A549 treated with CpdA at 1 μM for 4 hours (cell line): ENCODE results near the gene POLR2C. TPM values are rescaled to one million over a fixed set of nuclear protein-coding genes. Genes with fewer than 3 reads are reported as not detected.

Experiments used
- total RNA-seq: library from RNA; stranded (reverse); fragments of 200-300 nt; extraction: Qiagen RNA extraction; gene quantifications from 5 replicates; pipeline ENCODE4 v1.2.3, GENCODE V29; 2022; ENCODE audit warnings: low read depth

The POLR2C gene
- total RNA-seq = 109 to 165 TPM (median 112 TPM) in 5 replicates

GRCh38 chr16:57462209-57462977, at the start of gene POLR2C:
POLR2C (plus strand) TSS chr16:57462679; CDS start chr16:57462725, 46 bp downstream.

GRCh38 chr16:57447186-57447962, 15.1 kb upstream of the POLR2C start, which contains the start of the genes CIAPIN1 and COQ9:
CIAPIN1 (minus strand) TSS chr16:57447385; CDS start chr16:57440928, 6,457 bp downstream.
COQ9 (plus strand) TSS chr16:57447479; CDS start chr16:57447506, 27 bp downstream.

GRCh38 chr16:57485916-57486857, 23.7 kb downstream of the POLR2C start, which contains the start of gene DOK4:
DOK4 (minus strand) TSS chr16:57486493; CDS start chr16:57479507, 6,986 bp downstream.

Other genes starting within 250 kb of the POLR2C start
- gene ARL2BP, start 217.4 kb upstream of the POLR2C start, total RNA-seq = 65.8 to 74.4 TPM (median 73.4 TPM) in 5 replicates
- gene PLLP, start 178.0 kb upstream of the POLR2C start, total RNA-seq = 1.2 to 1.9 TPM (median 1.7 TPM) in 5 replicates
- 0.02 to 0.09 TPM (median 0.06 TPM) in 3 of 5 replicates, not detected in the others for gene CCL22, start 103.9 kb upstream of the POLR2C start, total RNA-seq
- 0.07 to 0.15 TPM (median 0.12 TPM) in 5 replicates for gene CX3CL1, start 90.2 kb upstream of the POLR2C start, total RNA-seq
- gene CCL17, start 57.9 kb upstream of the POLR2C start, total RNA-seq = not detected in 5 replicates
- 69.6 to 90.0 TPM (median 71.2 TPM) in 5 replicates for gene CIAPIN1, start 15.3 kb upstream of the POLR2C start, total RNA-seq
- 42.8 to 54.2 TPM (median 53.5 TPM) in 5 replicates for gene COQ9, start 15.2 kb upstream of the POLR2C start, total RNA-seq
- gene DOK4, start 23.8 kb downstream of the POLR2C start, total RNA-seq = 34.6 to 44.9 TPM (median 41.6 TPM) in 5 replicates
- gene CCDC102A, start 73.9 kb downstream of the POLR2C start, total RNA-seq = 6.9 to 10.9 TPM (median 9.9 TPM) in 5 replicates
- gene ADGRG5, start 80.0 kb downstream of the POLR2C start, total RNA-seq = 0.05 to 0.07 TPM (median 0.07 TPM) in 3 of 5 replicates, not detected in the others
- 161 to 247 TPM (median 200 TPM) in 5 replicates for gene ADGRG1, start 166.0 kb downstream of the POLR2C start, total RNA-seq
- 0.22 to 0.87 TPM (median 0.54 TPM) in 5 replicates for gene ADGRG3, start 205.6 kb downstream of the POLR2C start, total RNA-seq
- gene DRC7, start 232.1 kb downstream of the POLR2C start, total RNA-seq = 0.05 to 0.59 TPM (median 0.10 TPM) in 5 replicates